Activated CD4-positive, alpha-beta T cell treated with anti-CD3 and anti-CD28 coated beads, Interleukin-2, amount 50 U/mL, for 1 hour (primary cell): ENCODE data around the gene MINDY2.

Experiments
- DNase-seq: peaks from one replicate; pipeline ENCODE4 v3.0.0-alpha.2; 2020

MINDY2 gene

DNA sequence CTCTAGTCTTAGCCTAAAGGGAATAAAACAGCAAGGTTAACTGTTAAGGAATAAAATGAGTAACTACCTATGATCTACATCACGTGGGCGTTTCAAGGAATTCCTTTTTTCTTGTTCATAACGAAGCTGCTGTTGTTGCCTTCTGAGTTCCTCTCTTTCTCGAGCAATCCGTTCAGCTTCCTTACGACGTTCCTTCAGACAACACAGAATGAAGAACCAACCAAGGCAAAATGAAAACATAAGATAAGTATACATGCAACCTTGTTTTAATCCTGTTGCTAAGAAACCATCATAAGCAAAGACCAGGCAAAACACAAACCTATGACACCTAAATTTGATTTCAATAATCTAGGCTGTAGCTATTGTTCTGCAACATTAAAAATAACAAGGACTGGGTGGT, 118.3 kb downstream of the MINDY2 start:
- DNase-seq: no peak

DNA sequence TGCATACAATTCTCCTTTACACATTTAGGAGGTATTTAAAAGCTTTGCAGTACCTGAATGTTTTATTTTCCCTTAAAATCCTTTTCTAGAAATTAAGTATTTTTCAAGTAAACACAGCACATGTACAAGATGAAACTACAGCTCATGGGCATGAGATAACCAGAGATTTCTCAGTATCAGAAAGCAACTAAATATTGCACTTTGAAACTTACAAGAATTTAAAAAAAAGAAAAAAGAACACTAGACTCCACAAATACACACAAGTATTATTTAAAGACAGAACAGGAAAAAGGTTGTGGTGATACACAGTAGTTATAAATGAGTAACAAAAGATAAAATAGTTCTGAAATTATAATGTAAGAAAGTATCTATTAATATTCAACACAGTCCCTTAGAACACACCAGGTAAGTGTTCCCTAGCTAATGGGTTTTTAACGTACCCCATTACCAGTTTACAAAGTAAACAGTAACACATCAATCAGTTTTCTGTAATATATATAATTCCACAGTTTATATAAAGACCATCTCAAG, 127.1 kb downstream of the MINDY2 start:
- DNase-seq: no peak

DNA sequence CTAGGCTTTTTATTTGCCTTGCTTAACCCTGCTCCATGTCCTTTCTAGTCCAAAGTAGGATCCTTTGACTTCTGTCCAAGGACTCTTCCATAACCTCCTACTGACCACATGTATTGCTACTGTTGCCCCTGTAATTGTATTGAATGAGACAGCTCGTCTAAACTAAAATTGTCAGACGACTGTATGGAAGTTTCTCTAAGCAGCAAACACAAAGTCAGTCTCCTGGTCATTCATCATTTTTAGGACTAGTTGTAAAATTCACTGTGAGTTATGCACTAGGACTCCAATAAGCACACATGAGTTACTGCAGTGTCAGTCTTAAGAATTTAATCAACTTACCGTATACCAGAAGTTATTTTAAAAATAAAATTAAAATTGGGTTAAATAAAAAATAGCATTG, 129.5 kb downstream of the MINDY2 start:
- no peak for DNase-seq

GRCh38 chr15:58908550-58909309, 137.6 kb downstream of the MINDY2 start:
- no peak for DNase-seq

DNA sequence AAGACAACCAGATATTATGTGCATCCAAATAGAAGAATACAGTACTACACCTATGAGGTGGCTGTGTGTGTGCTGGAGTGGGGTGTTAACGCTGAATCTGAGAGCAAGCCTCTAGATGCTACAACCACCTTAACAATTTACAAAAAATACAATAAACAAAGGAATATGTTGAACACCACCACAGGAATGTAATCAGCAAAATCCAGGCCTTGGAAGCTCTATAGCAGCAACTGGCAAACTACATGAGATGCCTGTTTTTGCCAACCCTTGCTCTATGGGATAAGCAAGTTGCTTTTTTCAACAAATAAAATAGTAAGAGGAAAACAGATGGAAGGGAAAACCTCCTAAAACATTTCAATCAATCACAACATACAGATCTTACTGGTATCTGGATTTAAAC, 138.5 kb downstream of the MINDY2 start:
- DNase-seq: no peak

DNA sequence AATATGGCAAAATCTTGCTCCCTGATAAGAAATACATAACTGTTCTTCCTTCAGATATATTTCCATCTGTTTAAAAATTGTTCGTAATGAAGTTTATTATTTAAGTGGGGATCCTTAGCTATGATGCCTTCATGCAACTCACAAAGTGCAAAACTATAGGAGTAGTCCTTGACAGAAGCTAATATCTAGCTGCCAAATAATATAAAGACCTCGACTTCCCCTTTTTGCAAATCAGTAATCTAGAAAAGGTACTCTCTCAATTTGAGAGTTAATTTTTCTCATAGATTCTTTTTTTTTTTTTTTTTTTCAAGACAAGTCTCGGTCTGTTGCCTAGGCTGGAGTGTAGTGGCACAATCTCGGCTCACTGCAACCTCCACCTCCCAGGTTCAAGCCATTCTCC, 139.4 kb downstream of the MINDY2 start:
- DNase-seq: no peak
